GM13976 (cell line): ENCODE measurements around the gene ZNF324.
"Not testable (repeated sequence)": the region's sequence is repeated elsewhere in the genome, so short reads cannot be mapped to it uniquely, and the experiment has no call there.

Source experiments
- DNase-seq: peaks from one replicate; pipeline ENCODE4 v3.0.0; 2012; ENCODE audit warnings: low spot score
- in situ Hi-C: fragments of 300-500 bp; cut with MboI; formaldehyde crosslinking; loops from one replicate; pipeline ENCODE4 v1.12.0; 2022; ENCODE audit warnings: low sequenced_read_pairs, mixed read lengths, inconsistent platforms; ENCODE audit not compliant: unreplicated experiment
- TF ChIP-seq, protein P1 (sequence below): IDR thresholded peaks from 2 replicates; pipeline ENCODE4 v1.5.1; 2012; ENCODE audit warnings: borderline replicate concordance, mild to moderate bottlenecking; ENCODE audit not compliant: insufficient read depth; ENCODE audit errors: extremely low read depth, missing control alignments, control extremely low read depth

Gene ZNF324

DNA sequence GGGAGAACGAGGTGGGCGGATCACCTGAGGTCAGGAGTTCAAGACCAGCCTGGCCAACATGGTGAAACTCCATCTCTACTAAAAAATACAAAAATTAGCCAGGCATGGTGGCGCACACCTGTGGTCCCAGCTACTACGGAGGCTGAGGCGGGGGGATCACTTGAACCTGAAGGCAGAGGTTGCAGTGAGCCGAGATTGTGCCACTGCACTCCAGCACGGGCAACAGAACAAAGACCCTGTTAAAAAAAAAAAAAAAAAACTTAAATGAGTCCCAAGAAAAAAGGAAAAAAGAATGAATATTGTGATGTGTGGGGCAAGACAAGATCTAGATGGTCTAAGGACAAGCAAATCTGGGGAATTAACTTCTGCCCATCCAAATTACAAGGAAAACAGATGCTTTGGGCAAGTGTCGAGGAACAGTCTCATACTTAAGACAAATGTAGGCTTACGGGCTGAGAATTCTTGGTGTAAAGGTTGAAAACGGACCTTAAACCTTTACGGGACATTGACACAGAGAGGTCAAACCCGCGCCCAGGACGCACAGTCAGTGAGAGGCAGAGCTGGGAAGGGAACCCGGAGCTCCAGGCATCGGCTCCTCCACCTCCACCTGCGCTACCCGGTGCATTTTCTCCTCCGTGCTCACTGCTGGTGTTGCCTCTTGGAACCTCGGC lies 656 bp upstream of the ZNF324 start:
- no peak for DNase-seq
- in situ Hi-C loops: no loop called here
- TF ChIP-seq, protein P1, sequence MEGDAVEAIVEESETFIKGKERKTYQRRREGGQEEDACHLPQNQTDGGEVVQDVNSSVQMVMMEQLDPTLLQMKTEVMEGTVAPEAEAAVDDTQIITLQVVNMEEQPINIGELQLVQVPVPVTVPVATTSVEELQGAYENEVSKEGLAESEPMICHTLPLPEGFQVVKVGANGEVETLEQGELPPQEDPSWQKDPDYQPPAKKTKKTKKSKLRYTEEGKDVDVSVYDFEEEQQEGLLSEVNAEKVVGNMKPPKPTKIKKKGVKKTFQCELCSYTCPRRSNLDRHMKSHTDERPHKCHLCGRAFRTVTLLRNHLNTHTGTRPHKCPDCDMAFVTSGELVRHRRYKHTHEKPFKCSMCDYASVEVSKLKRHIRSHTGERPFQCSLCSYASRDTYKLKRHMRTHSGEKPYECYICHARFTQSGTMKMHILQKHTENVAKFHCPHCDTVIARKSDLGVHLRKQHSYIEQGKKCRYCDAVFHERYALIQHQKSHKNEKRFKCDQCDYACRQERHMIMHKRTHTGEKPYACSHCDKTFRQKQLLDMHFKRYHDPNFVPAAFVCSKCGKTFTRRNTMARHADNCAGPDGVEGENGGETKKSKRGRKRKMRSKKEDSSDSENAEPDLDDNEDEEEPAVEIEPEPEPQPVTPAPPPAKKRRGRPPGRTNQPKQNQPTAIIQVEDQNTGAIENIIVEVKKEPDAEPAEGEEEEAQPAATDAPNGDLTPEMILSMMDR: no peak

DNA sequence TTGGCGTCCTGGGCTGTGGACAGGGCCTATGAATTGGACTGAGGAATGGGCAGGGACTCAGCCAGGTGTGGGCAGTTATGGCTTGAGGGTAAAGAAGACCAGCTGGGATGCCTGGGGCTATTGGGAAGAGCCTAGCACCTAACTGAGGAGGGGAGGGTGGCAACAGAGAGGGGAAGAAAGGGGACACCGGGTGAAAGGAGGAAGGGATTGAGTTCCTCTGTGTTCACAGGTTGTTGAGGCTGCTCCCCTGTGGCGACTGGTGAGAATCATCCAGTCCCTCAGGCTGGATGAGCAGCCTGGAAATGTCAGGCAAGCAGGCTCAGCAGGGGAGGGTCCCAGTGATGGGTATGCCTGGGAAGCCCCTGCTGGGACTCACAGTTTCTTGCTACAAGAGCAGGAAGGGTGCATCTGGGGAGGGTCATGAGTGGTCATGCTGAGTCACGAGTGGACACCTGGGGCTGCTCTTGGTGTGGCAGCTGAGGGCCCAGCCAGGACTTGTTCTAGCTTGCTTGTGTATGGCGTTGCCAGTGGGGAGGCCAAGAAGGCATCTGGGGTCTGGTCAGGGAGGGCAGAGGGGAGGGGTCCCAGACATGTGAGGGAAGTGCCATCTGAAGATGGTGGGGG lies 1.4 kb downstream of the ZNF324 start:
- TF ChIP-seq, protein P1: no peak
- DNase-seq: no peak
- in situ Hi-C loops: no loop called here

DNA sequence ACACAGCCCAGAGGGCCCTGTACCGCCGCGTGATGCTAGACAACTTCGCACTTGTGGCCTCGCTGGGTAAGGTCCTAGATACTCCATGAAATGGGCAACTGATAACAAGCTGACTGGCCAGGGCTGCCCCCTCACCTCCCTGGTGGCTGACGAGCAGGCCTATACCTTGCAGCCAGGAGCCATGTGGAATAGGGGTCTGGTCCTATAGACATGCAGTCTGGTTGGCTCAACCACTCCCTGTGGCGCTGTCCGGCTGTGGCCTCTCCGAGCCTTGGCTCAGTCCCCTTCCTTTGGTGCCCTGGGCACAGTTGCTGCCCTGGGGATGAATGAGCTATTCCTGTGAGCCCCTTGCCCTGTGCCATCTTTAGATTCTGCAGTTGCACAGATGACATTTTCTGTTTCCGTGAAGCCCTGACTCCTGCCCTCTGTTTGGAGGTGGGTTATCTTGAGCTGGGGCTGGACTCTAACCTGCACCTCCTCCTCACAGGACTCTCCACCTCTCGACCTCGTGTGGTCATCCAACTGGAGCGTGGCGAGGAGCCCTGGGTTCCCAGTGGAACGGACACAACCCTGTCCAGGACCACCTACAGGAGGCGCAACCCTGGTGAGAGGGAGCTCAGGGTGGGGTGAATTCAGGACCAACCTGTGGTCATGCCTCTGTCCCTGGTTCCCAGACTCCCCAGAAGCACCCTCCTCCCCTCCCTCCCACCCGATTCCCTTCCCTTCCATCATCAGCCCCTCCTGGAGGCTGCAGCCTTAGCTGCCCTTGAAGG lies 2.5 kb downstream of the ZNF324 start:
- in situ Hi-C loops: no loop called here
- TF ChIP-seq, protein P1: no peak
- no peak for DNase-seq

DNA sequence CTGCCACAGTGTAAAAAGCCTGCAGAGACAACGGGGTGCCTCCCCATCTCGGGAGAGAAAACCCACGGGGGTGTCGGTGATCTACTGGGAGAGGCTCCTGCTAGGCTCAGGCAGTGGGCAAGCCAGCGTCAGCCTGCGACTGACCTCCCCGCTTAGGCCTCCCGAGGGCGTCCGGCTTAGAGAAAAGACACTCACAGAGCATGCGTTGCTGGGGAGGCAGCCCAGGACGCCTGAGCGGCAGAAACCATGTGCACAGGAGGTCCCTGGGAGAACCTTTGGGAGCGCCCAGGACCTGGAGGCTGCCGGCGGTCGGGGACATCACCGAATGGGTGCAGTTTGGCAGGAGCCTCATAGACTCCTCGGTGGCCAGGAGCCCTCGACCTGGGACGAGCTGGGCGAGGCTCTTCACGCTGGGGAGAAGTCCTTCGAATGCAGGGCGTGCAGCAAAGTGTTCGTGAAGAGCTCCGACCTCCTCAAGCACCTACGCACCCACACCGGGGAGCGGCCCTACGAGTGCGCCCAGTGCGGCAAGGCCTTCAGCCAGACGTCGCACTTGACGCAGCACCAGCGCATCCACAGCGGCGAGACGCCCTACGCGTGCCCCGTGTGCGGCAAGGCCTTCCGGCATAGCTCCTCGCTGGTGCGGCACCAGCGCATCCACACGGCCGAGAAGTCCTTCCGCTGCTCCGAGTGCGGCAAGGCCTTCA lies 4.1 kb downstream of the ZNF324 start:
- DNase-seq, in situ Hi-C loops: not testable (repeated sequence)

DNA sequence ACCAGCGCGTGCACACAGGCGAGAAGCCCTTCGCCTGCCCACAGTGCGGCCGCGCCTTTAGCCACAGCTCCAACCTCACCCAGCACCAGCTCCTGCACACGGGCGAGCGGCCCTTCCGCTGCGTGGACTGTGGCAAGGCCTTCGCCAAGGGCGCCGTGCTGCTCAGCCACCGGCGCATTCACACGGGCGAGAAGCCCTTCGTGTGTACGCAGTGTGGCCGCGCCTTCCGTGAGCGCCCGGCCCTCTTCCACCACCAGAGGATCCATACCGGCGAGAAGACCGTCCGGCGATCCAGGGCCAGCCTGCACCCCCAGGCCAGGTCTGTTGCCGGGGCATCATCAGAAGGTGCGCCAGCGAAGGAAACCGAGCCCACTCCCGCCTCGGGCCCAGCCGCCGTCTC lies 4.9 kb downstream of the ZNF324 start:
- TF ChIP-seq, protein P1: no peak
- no peak for DNase-seq
- in situ Hi-C loops: no loop called here

DNA sequence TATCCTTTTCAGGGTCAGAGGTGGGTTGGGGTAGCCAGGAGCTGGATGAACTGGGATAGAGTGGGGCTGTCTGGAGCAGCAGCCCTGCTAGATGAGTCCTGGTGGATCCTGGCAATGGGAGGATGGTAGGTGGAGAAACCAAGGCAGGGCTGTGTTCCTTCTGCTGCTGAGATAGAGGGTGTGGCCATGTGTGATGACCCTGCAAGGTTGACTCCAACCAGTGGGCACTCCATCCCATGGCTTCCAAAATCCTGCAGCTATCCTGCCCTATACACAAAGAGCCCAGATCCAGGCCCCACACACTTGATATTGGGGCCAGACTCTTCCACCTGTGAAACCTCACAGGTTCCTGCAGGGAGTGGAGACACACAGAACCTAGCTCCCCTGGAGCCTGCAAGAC lies 6.9 kb downstream of the ZNF324 start:
- DNase-seq: no peak
- TF ChIP-seq, protein P1: no peak
- in situ Hi-C loops: no loop called here
